HG03575 (cell line): Measurements from ENCODE around the gene FBXO8.

Source experiments
- ATAC-seq: cut with Tn5 transposase; IDR thresholded peaks from one replicate; pipeline ENCODE4 v1.9.1; 2021; ENCODE audit not compliant: unreplicated experiment, insufficient number of reproducible peaks, low FRiP score; ENCODE audit errors: extremely low read depth

FBXO8 gene

GRCh38 chr4:174215057-174215456 is 68.4 kb downstream of the FBXO8 start:
- ATAC-seq, result no peak

DNA sequence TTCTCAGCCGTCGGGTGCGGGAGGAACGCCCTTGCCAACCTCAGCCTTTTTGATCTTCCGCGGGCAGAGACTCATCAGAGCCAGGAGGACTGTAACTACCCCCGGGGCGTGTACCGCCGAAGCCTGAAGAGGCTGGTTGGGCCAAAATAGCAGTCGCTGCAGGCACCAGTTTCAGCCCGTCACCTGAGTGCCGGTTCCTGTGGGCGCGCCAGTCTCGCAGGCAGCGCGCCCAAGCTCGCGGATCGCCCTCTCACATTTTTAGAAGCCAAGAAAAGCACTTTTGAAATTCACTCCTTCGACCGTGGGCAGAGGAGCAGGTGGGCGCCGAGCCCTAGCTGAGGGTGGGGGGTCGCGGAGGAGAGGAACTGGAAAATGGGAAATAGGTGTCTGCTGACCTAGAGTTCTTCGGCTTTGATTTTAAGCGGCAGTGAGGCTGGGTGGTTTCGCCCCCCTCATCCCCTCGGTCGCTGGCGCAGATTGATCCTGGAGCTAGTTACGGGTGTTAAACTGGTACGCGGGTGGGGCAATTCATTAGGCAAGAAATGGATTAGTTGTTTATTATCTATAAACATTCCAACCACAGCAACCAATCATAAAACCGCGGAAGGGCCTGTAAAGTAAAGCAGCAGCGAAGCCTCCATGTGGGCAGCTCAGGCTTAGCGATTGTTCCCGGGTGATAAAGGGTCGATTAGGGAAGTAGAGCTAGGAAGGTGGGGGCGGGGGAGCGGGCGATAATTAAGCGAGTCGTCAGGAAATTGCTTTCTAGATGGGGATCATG is 69.2 kb downstream of the FBXO8 start:
- ATAC-seq, result no peak

GRCh38 chr4:174213731-174214100 is 69.8 kb downstream of the FBXO8 start:
- no peak for ATAC-seq

- ATAC-seq, result no peak
These were observed 71.4 kb downstream of the FBXO8 start for GRCh38 chr4:174212061-174212460.

DNA sequence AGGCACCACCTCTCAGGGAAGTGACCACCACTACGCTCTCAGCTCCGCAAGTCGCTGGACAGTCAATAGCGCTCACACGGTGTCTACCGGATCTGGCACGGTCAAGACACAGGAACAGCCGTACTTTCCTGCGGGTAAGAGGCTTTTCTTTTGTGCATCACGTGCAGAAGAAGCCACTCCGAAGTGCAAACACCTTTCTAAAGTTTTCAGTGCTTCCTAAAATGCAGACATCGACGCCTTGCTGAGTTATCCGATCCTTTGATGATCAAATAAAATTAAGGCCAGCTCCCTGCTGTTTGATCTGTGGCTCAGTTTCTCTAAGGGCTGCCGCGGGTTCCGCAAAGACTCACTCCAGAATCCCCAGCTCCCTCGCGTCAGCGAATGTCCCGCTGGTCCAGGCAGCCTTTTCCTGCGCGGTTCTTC is 71.8 kb downstream of the FBXO8 start:
- ATAC-seq, result no peak

DNA sequence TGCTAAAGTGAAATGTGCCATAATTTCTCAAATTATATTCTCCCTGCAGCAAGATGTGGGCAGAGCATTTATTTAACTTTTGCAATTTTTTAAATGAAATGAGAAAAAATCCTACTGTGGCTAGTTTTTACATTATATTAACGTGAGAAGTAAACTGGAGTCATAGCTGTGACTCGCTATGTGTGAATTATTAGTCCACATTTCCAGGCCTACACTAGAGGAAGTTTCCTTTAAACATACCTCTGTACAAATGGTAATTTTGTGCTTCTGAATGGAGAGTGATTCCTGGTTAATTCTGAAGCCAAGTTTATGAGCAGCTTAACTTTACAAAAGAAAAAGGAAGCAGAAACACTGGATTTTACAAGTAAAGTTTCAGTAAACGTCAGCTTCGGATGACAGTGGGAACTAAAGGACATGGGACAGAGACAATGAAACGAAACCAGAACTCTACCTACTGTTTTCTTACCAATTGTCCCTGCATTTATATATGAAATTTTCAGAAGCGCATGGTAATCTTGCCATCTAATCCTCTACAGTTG is 72.4 kb downstream of the FBXO8 start:
- ATAC-seq, result no peak

DNA sequence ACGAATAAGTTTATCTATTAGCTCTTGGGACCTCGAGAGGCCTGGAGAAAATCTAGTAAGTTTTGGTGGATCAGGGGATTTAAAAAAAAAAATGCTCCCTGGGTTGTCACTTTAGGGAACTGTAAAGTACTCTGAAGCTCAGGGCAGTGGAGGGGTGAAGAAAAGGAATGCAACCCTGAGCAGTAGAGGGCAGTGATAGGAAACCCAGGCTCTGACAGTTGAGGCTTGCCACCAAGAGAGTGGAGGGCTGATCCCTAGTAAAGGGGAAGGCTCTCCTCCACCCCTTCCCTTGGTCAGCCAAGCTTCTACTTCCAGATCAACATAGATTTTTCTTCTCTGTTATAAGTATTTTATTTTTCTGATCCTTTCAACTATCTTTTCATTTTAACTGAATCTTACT is 73.1 kb downstream of the FBXO8 start:
- ATAC-seq, result no peak

- no peak for ATAC-seq
These were observed 74.1 kb downstream of the FBXO8 start for GRCh38 chr4:174209341-174209740.

GRCh38 chr4:174207367-174207766 is 76.1 kb downstream of the FBXO8 start:
- ATAC-seq, result no peak

DNA sequence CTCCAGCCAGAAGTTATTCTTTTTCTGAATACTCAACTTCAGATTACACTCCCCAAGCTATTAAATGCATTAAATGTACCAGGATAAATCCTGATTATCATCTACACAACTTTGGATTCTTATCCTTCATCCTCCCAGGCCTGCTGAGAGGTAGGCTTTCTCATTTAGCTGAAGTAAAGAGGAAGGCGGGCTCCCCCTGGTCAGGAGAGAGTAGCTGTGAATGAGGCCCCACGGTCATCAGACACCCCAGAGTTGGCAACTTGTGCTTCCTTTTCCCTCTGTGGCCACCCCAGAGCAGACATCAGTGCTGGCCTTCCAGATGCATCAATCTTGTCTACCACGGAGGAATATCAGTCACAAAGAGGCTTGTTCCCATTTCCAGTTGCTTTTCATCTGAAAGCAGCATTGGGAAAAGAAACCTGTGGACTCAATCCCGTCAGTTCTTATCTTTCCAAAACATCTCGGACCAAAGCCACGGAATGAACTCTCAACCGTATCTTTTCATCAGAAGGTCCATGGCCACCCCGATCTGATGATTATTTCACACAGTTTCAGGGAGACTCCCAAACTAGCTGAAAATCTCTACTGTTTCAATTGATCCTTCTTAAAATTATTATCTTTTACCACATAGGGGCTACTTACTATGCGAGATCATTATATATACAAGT is 79.2 kb downstream of the FBXO8 start:
- no peak for ATAC-seq

- no peak for ATAC-seq
These were observed 81.6 kb downstream of the FBXO8 start for GRCh38 chr4:174201871-174202270.

GRCh38 chr4:174199735-174200134 is 83.7 kb downstream of the FBXO8 start:
- ATAC-seq, result no peak

GRCh38 chr4:174198828-174199227 is 84.6 kb downstream of the FBXO8 start:
- ATAC-seq, result no peak

- no peak for ATAC-seq
These were observed 85.1 kb downstream of the FBXO8 start for GRCh38 chr4:174198396-174198795.

- ATAC-seq, result no peak
These were observed 89.8 kb downstream of the FBXO8 start for GRCh38 chr4:174193438-174194374.

GRCh38 chr4:174192943-174193342 is 90.5 kb downstream of the FBXO8 start:
- ATAC-seq, result no peak

GRCh38 chr4:174190832-174191500 is 92.5 kb downstream of the FBXO8 start:
- no peak for ATAC-seq

DNA sequence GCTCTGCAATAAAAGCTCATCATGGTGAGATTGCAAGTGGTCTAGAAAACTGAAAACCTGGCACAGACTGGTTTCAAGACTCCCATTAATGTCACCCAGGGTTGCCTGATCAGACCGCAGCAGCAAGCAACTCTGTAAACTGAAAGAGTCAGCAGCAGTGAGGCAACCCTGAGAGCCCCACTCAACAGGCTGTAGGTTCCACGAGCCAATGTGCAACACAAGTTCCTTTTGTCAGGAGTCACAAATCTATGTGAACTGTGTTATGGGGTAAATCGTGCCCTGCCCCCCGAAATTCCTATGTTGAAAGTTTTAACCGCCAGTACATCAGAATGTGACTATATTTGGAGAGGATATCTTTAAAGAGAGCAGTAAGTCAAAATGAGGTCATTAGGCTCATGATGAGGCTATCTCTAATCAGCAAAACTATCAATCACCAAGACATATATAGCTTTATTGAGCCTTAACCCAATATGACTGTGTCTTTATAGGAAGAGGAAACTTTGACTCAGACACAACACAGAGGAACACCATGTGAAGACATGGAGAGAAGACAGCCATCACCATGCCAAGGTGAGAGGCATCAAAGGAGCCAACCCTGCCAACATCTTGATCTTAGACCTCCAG is 94.0 kb downstream of the FBXO8 start:
- no peak for ATAC-seq
